ENCODE measurements around the gene PAEP.

DNA sequence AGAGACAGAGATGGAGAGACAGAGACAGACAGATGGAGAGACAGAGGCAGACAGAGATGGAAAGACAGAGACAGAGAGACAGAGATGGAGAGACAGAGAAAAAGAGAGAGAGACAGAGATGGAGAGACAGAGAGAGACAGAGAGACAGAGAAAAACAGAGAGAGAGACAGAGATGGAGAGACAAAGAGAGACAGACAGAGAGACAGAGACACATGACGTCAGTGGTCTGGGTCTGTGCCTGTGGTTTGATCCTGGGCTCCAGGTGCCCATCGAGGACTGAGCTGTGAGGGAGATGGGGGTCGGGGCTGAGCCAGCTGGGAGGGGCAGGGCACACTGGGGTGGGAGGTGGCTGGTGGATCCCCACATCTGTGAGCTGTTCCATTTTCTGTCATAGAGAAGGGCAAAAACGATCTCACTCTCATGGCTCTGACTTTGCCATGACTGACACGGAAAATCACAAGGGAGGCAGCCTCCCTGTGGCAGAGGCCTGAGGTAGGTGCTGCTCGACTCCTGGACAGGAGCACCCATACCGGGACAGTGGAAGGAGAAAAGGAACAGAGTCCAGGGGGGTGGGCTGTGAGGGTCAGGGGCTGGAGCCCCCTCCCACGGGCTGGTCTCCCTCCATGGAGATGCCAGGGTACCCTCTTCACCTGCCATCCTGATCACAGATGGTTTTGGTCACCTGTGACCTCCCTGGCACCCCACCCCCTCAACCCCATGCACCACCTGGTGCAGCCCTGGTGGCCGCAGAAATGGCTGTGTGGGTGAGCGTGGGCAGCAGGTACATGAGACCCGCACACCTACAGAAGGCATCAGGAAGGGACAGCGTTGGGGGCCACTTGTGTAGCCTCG, 49.0 kb downstream of the PAEP start:
- TF ChIP-seq EZH2phosphoT487 (IDR thresholded peaks at IDR 0.05; ENCODE audit: insufficient read depth, low read depth) (no peak), EZH2 (IDR thresholded peaks at IDR 0.05; ENCODE audit: insufficient read depth, poor library complexity, severe bottlenecking) (no peak)

Data from GM23248 (cell line).